Neural cell (in vitro differentiated cells): ENCODE measurements around the gene CAPN2.

ENCODE experiments used
- EP300 ChIP-seq: fragments of 450-650 bp; conservative IDR thresholded peaks from 2 replicates; pipeline ENCODE4 v1.6.1; 2014; ENCODE audit warnings: antibody characterized with exemption, mild to moderate bottlenecking, moderate library complexity; ENCODE audit not compliant: poor library complexity, severe bottlenecking
- EZH2 ChIP-seq: fragments of 200-600, 300-800 bp; shearing (Covaris generic), sonication (generic); IDR thresholded peaks from 2 replicates; pipeline ENCODE4 v1.6.1; 2014; ENCODE audit warnings: antibody characterized with exemption, low read length, borderline replicate concordance, mild to moderate bottlenecking; ENCODE audit not compliant: insufficient read depth, poor library complexity, severe bottlenecking
- POLR2AphosphoS5 ChIP-seq: IDR thresholded peaks from 2 replicates; pipeline ENCODE4 v1.6.1; 2012
- RAD21 ChIP-seq: fragments of 450-650 bp; conservative IDR thresholded peaks from 2 replicates; pipeline ENCODE4 v1.6.1; 2014; ENCODE audit warnings: antibody characterized with exemption, mild to moderate bottlenecking, moderate library complexity
- TAF1 ChIP-seq: IDR thresholded peaks from 2 replicates; pipeline ENCODE4 v1.6.1; 2012; ENCODE audit warnings: low read depth
- TF ChIP-seq, protein P1 (sequence below): fragments of 450-650 bp; IDR thresholded peaks from 2 replicates; pipeline ENCODE4 v1.5.1; 2014; ENCODE audit warnings: antibody characterized with exemption, mild to moderate bottlenecking, moderate library complexity; ENCODE audit not compliant: poor library complexity, severe bottlenecking

DNA sequence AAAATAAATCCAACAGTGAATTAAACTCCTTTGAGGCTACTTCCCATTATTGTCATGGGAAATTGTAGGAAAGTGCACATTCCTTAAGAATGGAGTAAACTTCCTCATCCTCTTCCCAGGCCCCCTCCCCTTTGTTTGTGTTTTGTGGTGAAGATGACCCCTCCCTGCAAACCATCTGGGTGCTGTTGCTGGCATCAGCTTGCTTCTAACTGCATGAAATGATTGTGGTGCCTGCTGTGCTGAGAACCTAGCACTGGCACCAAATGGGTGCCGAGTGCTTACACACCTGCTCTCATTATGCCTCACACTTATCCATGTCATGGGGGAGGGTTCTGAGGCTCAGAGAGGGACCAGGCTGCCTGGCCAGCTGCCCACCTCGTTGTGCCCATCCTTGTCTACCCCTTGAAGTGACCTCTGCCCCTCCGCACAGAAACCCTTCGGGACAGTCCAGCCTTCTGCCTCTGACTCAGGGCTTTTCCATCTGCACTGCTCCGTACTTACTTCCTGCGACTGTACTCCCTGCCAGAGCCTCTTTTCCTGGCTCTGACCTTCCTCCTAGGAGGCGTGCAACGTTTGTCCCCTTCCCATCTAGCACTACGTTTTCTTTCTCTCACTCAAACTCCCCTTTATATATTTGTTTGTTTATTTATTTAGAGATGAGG is 30.6 kb downstream of the CAPN2 start:
- TF ChIP-seq, protein P1, sequence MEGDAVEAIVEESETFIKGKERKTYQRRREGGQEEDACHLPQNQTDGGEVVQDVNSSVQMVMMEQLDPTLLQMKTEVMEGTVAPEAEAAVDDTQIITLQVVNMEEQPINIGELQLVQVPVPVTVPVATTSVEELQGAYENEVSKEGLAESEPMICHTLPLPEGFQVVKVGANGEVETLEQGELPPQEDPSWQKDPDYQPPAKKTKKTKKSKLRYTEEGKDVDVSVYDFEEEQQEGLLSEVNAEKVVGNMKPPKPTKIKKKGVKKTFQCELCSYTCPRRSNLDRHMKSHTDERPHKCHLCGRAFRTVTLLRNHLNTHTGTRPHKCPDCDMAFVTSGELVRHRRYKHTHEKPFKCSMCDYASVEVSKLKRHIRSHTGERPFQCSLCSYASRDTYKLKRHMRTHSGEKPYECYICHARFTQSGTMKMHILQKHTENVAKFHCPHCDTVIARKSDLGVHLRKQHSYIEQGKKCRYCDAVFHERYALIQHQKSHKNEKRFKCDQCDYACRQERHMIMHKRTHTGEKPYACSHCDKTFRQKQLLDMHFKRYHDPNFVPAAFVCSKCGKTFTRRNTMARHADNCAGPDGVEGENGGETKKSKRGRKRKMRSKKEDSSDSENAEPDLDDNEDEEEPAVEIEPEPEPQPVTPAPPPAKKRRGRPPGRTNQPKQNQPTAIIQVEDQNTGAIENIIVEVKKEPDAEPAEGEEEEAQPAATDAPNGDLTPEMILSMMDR, result no peak
- no peak for TF ChIP-seq POLR2AphosphoS5
- no peak for TF ChIP-seq RAD21
- TF ChIP-seq TAF1, result no peak
- no peak for TF ChIP-seq EP300
- no peak for TF ChIP-seq EZH2
